ENCODE measurements around the gene HSD17B2. TPM values are rescaled to one million over a fixed set of nuclear protein-coding genes. Genes with fewer than 3 reads are reported as not detected.

Gene HSD17B2
- polyA plus RNA-seq, 1 of the 3 experiments (the other 2 are of a cell fraction), result not detected

DNA sequence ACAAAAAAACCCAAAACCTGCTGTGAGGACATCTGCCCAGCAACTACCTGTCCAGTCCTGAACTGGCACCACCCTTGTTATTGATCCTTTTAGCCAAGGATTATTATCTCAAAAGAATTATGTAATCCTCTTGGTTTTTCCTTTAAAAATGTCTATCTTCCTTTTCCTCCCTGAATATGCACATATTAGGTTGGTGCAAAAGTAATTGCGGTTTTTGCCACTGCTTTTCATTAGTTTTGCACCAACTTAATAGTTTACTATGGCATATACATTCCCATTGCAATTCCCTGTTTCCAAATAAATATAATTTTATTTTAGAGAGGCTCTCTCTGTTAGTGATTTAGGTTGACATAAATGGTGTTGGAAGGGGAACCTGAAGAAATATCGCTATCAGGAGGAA lies 83.7 kb downstream of the HSD17B2 start:
- no peak overlapping the region for H3K27ac ChIP-seq (ENCODE audit: low read depth in 2 of 2, low read length in 1 of 2)
- no peak overlapping the region for H3K4me2 ChIP-seq
- H3K9me3 ChIP-seq, result no peaks in the 10 kb centered on the region
- no peaks in the 10 kb centered on the region for H3F3A ChIP-seq (replicated peaks; ENCODE audit: insufficient read depth)
- no peaks in the 10 kb centered on the region; the same call in 1 of the 2 replicates for H3K79me2 ChIP-seq (ENCODE audit: insufficient read depth)
- WGBS (ENCODE audit: low lambda C conversion rate), result 36% methylated on average over 2 of the region's 2 CpGs
- H3K4me3 ChIP-seq (ENCODE audit: low read depth in 2 of 2, low read length in 1 of 2), result no peak overlapping the region
- no peaks in the 10 kb centered on the region for H3K27me3 ChIP-seq (ENCODE audit: insufficient read depth)
- ChIA-PET POLR2A (no interaction called here), CTCF (no interaction called here)
- H3K9me2 ChIP-seq, result no peaks in the 10 kb centered on the region
- no peak for DNase-seq
- TF ChIP-seq NRF1 (IDR thresholded peaks at IDR 0.05; ENCODE audit: low read depth, low read length) (no peak), MXI1 (IDR thresholded peaks at IDR 0.05; ENCODE audit: low read depth, low read length) (no peak), RCOR1 (IDR thresholded peaks at IDR 0.05; ENCODE audit: low read length) (no peak), SMC3 (IDR thresholded peaks at IDR 0.05; ENCODE audit: low read depth, low read length) (no peak), EP300 (IDR thresholded peaks at IDR 0.05; ENCODE audit: borderline replicate concordance in 1 of 2, low read depth in 1 of 2, low read length in 1 of 2) (no peak), MEF2A (IDR thresholded peaks at IDR 0.05; ENCODE audit: borderline replicate concordance, low read depth) (no peak), RAD21 (IDR thresholded peaks at IDR 0.05; ENCODE audit: low read length) (no peak), POLR2AphosphoS5 (IDR thresholded peaks at IDR 0.05; ENCODE audit: low read depth, low read length) (no peak), TEAD4 (IDR thresholded peaks at IDR 0.05; ENCODE audit: borderline replicate concordance, insufficient read depth) (no peak), JUND (IDR thresholded peaks at IDR 0.05) (no peak), SIN3A (IDR thresholded peaks at IDR 0.05; ENCODE audit: borderline replicate concordance, low read depth, low read length) (no peak)
- TF ChIP-seq, protein P1, sequence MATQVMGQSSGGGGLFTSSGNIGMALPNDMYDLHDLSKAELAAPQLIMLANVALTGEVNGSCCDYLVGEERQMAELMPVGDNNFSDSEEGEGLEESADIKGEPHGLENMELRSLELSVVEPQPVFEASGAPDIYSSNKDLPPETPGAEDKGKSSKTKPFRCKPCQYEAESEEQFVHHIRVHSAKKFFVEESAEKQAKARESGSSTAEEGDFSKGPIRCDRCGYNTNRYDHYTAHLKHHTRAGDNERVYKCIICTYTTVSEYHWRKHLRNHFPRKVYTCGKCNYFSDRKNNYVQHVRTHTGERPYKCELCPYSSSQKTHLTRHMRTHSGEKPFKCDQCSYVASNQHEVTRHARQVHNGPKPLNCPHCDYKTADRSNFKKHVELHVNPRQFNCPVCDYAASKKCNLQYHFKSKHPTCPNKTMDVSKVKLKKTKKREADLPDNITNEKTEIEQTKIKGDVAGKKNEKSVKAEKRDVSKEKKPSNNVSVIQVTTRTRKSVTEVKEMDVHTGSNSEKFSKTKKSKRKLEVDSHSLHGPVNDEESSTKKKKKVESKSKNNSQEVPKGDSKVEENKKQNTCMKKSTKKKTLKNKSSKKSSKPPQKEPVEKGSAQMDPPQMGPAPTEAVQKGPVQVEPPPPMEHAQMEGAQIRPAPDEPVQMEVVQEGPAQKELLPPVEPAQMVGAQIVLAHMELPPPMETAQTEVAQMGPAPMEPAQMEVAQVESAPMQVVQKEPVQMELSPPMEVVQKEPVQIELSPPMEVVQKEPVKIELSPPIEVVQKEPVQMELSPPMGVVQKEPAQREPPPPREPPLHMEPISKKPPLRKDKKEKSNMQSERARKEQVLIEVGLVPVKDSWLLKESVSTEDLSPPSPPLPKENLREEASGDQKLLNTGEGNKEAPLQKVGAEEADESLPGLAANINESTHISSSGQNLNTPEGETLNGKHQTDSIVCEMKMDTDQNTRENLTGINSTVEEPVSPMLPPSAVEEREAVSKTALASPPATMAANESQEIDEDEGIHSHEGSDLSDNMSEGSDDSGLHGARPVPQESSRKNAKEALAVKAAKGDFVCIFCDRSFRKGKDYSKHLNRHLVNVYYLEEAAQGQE (IDR thresholded peaks at IDR 0.05; ENCODE audit: low read depth, low read length), result no peak
- TF ChIP-seq, protein P2, sequence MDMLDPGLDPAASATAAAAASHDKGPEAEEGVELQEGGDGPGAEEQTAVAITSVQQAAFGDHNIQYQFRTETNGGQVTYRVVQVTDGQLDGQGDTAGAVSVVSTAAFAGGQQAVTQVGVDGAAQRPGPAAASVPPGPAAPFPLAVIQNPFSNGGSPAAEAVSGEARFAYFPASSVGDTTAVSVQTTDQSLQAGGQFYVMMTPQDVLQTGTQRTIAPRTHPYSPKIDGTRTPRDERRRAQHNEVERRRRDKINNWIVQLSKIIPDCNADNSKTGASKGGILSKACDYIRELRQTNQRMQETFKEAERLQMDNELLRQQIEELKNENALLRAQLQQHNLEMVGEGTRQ (IDR thresholded peaks at IDR 0.05; ENCODE audit: borderline replicate concordance, low read depth, low read length), result no peak
- TF ChIP-seq, protein P3, sequence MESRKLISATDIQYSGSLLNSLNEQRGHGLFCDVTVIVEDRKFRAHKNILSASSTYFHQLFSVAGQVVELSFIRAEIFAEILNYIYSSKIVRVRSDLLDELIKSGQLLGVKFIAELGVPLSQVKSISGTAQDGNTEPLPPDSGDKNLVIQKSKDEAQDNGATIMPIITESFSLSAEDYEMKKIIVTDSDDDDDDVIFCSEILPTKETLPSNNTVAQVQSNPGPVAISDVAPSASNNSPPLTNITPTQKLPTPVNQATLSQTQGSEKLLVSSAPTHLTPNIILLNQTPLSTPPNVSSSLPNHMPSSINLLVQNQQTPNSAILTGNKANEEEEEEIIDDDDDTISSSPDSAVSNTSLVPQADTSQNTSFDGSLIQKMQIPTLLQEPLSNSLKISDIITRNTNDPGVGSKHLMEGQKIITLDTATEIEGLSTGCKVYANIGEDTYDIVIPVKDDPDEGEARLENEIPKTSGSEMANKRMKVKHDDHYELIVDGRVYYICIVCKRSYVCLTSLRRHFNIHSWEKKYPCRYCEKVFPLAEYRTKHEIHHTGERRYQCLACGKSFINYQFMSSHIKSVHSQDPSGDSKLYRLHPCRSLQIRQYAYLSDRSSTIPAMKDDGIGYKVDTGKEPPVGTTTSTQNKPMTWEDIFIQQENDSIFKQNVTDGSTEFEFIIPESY (IDR thresholded peaks at IDR 0.05; ENCODE audit: borderline replicate concordance, low read depth), result no peak
- TF ChIP-seq, protein P4, sequence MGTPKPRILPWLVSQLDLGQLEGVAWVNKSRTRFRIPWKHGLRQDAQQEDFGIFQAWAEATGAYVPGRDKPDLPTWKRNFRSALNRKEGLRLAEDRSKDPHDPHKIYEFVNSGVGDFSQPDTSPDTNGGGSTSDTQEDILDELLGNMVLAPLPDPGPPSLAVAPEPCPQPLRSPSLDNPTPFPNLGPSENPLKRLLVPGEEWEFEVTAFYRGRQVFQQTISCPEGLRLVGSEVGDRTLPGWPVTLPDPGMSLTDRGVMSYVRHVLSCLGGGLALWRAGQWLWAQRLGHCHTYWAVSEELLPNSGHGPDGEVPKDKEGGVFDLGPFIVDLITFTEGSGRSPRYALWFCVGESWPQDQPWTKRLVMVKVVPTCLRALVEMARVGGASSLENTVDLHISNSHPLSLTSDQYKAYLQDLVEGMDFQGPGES (IDR thresholded peaks at IDR 0.05; ENCODE audit: low read depth, low read length), result no peak
- TF ChIP-seq, protein P5, sequence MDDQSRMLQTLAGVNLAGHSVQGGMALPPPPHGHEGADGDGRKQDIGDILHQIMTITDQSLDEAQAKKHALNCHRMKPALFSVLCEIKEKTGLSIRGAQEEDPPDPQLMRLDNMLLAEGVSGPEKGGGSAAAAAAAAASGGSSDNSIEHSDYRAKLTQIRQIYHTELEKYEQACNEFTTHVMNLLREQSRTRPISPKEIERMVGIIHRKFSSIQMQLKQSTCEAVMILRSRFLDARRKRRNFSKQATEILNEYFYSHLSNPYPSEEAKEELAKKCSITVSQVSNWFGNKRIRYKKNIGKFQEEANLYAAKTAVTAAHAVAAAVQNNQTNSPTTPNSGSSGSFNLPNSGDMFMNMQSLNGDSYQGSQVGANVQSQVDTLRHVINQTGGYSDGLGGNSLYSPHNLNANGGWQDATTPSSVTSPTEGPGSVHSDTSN (IDR thresholded peaks at IDR 0.05), result no peak
- TF ChIP-seq, protein P6, sequence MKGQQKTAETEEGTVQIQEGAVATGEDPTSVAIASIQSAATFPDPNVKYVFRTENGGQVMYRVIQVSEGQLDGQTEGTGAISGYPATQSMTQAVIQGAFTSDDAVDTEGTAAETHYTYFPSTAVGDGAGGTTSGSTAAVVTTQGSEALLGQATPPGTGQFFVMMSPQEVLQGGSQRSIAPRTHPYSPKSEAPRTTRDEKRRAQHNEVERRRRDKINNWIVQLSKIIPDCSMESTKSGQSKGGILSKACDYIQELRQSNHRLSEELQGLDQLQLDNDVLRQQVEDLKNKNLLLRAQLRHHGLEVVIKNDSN (IDR thresholded peaks at IDR 0.05; ENCODE audit: borderline replicate concordance, low read depth), result no peak
- no peak overlapping the region for H2AFZ ChIP-seq (ENCODE audit: low read depth)
- no peak overlapping the region for H3K9ac ChIP-seq
- no peaks in the 10 kb centered on the region for H4K20me1 ChIP-seq (ENCODE audit: insufficient read depth)
- no peaks in the 10 kb centered on the region for H3K36me3 ChIP-seq (replicated peaks in 1 of 2; ENCODE audit: control insufficient read depth in 1 of 2, insufficient read depth in 2 of 2, low read length in 1 of 2)
- H3K4me1 ChIP-seq (ENCODE audit: control insufficient read depth in 1 of 2, insufficient read depth in 2 of 2, low read depth in 1 of 2, low read length in 1 of 2), result no peaks in the 10 kb centered on the region

Data from SK-N-SH (cell line).